Neuronal stem cell (in vitro differentiated cells): ENCODE results near the gene TMEM182.
A peak's percentile ranks its signal among the peaks of the same experiment; 100 is the strongest.

Experiments used
- DNase-seq: peaks from one replicate; pipeline ENCODE4 v3.0.0-alpha.2; 2013; ENCODE audit warnings: low spot score
- H2AFZ ChIP-seq: one replicate; pipeline ENCODE4 v1.6.1; 2013; ENCODE audit warnings: mild to moderate bottlenecking, low read length, inconsistent platforms
- H2AK5ac ChIP-seq: 2 replicates; pipeline ENCODE4 v1.6.1; 2013; ENCODE audit warnings: low read depth, mild to moderate bottlenecking, inconsistent platforms, low read length, moderate library complexity, mixed read lengths
- H2BK120ac ChIP-seq: 2 replicates; pipeline ENCODE4 v1.6.1; 2013; ENCODE audit warnings: low read depth, mild to moderate bottlenecking, inconsistent platforms, low read length, moderate library complexity, mixed read lengths
- H2BK12ac ChIP-seq: one replicate; pipeline ENCODE4 v1.6.1; 2013; ENCODE audit warnings: low read length, inconsistent platforms
- H2BK15ac ChIP-seq: 2 replicates; pipeline ENCODE4 v1.6.1; 2013; ENCODE audit warnings: mild to moderate bottlenecking, low read length, inconsistent platforms, mixed read lengths
- H2BK5ac ChIP-seq: one replicate; pipeline ENCODE4 v1.6.1; 2013; ENCODE audit warnings: inconsistent platforms, mild to moderate bottlenecking, low read length, moderate library complexity
- H3K14ac ChIP-seq: one replicate; pipeline ENCODE4 v1.6.1; 2013; ENCODE audit warnings: low read length, inconsistent platforms
- H3K18ac ChIP-seq: 2 replicates; pipeline ENCODE4 v1.6.1; 2013; ENCODE audit warnings: low read length, inconsistent platforms
- H3K23ac ChIP-seq: 2 replicates; pipeline ENCODE4 v1.6.1; 2013; ENCODE audit warnings: low read depth, mild to moderate bottlenecking, mixed read lengths, low read length, inconsistent platforms; ENCODE audit not compliant: poor library complexity
- H3K27ac ChIP-seq: replicated peaks from 3 replicates; pipeline ENCODE4 v1.5.1; 2013; ENCODE audit warnings: low read length, inconsistent platforms
- H3K27me3 ChIP-seq, 3 experiments: 2 replicates each; pipeline ENCODE4 v1.6.1; 2013; ENCODE audit warnings: low read length in 3 of 3, mild to moderate bottlenecking in 2 of 3, inconsistent platforms in 1 of 3, low read depth in 1 of 3, mixed read lengths in 1 of 3, moderate library complexity in 1 of 3; ENCODE audit not compliant: control insufficient read depth in 3 of 3, insufficient read depth in 3 of 3
- H3K36me3 ChIP-seq, 2 donors: replicated peaks in 1 of 2; 2 replicates each; pipeline ENCODE4 v1.6.1; 2013; ENCODE audit warnings: low read length in 2 of 2; ENCODE audit not compliant: control insufficient read depth in 2 of 2, insufficient read depth in 2 of 2
- H3K4ac ChIP-seq: 2 replicates; pipeline ENCODE4 v1.6.1; 2013; ENCODE audit warnings: inconsistent platforms, mild to moderate bottlenecking, low read length, moderate library complexity
- H3K4me1 ChIP-seq, 2 donors: 1 replicate in 1 of 2; 2 replicates in 1 of 2; pipeline ENCODE4 v1.6.1; 2013; ENCODE audit warnings: low read length in 2 of 2, low read depth in 1 of 2; ENCODE audit not compliant: control insufficient read depth in 2 of 2, insufficient read depth in 1 of 2
- H3K4me2 ChIP-seq: one replicate; pipeline ENCODE4 v1.6.1; 2013; ENCODE audit warnings: mild to moderate bottlenecking, low read length, inconsistent platforms; ENCODE audit not compliant: insufficient read depth, poor library complexity, severe bottlenecking
- H3K4me3 ChIP-seq, 2 donors: 2 replicates each; pipeline ENCODE4 v1.5.1; 2013; ENCODE audit warnings: low read length in 2 of 2, mild to moderate bottlenecking in 2 of 2, inconsistent platforms in 1 of 2, moderate library complexity in 1 of 2
- H3K79me1 ChIP-seq: one replicate; pipeline ENCODE4 v1.6.1; 2013; ENCODE audit warnings: low read depth, mild to moderate bottlenecking, inconsistent platforms, low read length, moderate library complexity
- H3K9ac ChIP-seq: one replicate; pipeline ENCODE4 v1.6.1; 2013; ENCODE audit warnings: mild to moderate bottlenecking, low read depth, low read length, inconsistent platforms; ENCODE audit not compliant: poor library complexity
- H3K9me3 ChIP-seq, 2 donors: replicated peaks in 1 of 2; 2 replicates each; pipeline versions ENCODE3 to v1.6.1; 2013; ENCODE audit warnings: low read length in 2 of 2, mild to moderate bottlenecking in 2 of 2, inconsistent platforms in 1 of 2, low read depth in 1 of 2, mixed read lengths in 1 of 2, moderate library complexity in 1 of 2; ENCODE audit not compliant: control insufficient read depth in 2 of 2, insufficient read depth in 1 of 2
- H4K8ac ChIP-seq: one replicate; pipeline ENCODE4 v1.6.1; 2013; ENCODE audit warnings: low read depth, mild to moderate bottlenecking, inconsistent platforms, low read length, moderate library complexity
- H4K91ac ChIP-seq: one replicate; pipeline ENCODE4 v1.6.1; 2013; ENCODE audit warnings: low read length, low read depth, mild to moderate bottlenecking, inconsistent platforms; ENCODE audit not compliant: poor library complexity
- WGBS, 2 donors: extraction: QIAGEN DNeasy Blood & Tissue Kit; methylation state at CpG; one replicate each; pipeline ENCODE4 v1.1.7; 2013; ENCODE audit warnings: missing lambda C conversion rate in 2 of 2, mixed read lengths in 1 of 2; ENCODE audit not compliant: insufficient read length in 2 of 2, insufficient replicate concordance in 1 of 2; ENCODE audit errors: extremely low coverage in 2 of 2; 5-methylcytosine and 5-hydroxymethylcytosine counted together

The TMEM182 gene

GRCh38 chr2:102749938-102750337, 11.9 kb upstream of the TMEM182 start:
- no peak overlapping the region for H3K4me2 ChIP-seq
- DNase-seq, result no peak
- H2BK12ac ChIP-seq, result no peak overlapping the region
- no peak overlapping the region for H2AFZ ChIP-seq
- H3K36me3 ChIP-seq, result no peaks in the 10 kb centered on the region
- no peak overlapping the region for H2BK5ac ChIP-seq
- no peak overlapping the region for H2BK120ac ChIP-seq
- H3K4ac ChIP-seq, result no peak overlapping the region
- H3K23ac ChIP-seq, result no peak overlapping the region
- no peak overlapping the region for H2BK15ac ChIP-seq
- H4K91ac ChIP-seq, result no peak overlapping the region
- no peak overlapping the region for H4K8ac ChIP-seq
- no peak overlapping the region for H2AK5ac ChIP-seq
- no peak overlapping the region for H3K14ac ChIP-seq
- H3K79me1 ChIP-seq, result no peaks in the 10 kb centered on the region
- H3K9ac ChIP-seq, result no peak overlapping the region
- WGBS, 2 donors, result no CpG with 5 or more reads among the region's 3 CpGs
- no peaks in the 10 kb centered on the region for H3K9me3 ChIP-seq
- H3K27me3 ChIP-seq, result no peaks in the 10 kb centered on the region
- H3K27ac ChIP-seq, result no peak overlapping the region
- H3K4me1 ChIP-seq, result no peaks in the 10 kb centered on the region
- H3K18ac ChIP-seq, result no peak overlapping the region
- H3K4me3 ChIP-seq, result no peak overlapping the region

- H3K14ac ChIP-seq, result no peak overlapping the region
- no peak overlapping the region for H3K18ac ChIP-seq
- H3K9ac ChIP-seq, result no peak overlapping the region
- no peak overlapping the region for H3K4ac ChIP-seq
- H3K4me2 ChIP-seq, result no peak overlapping the region
- H3K4me1 ChIP-seq, result no peaks in the 10 kb centered on the region
- H3K27ac ChIP-seq, result no peak overlapping the region
- DNase-seq, result peak; percentile 32
- H2BK15ac ChIP-seq, result no peak overlapping the region
- H3K23ac ChIP-seq, result no peak overlapping the region
- no peaks in the 10 kb centered on the region for H3K27me3 ChIP-seq
- no peaks in the 10 kb centered on the region for H3K9me3 ChIP-seq
- H4K91ac ChIP-seq, result no peak overlapping the region
- H3K36me3 ChIP-seq, result no peaks in the 10 kb centered on the region
- no peak overlapping the region for H3K4me3 ChIP-seq
- H2AK5ac ChIP-seq, result no peak overlapping the region
- no peak overlapping the region for H2BK5ac ChIP-seq
- no peak overlapping the region for H2AFZ ChIP-seq
- H4K8ac ChIP-seq, result no peak overlapping the region
- no peak overlapping the region for H2BK12ac ChIP-seq
- H3K79me1 ChIP-seq, result no peaks in the 10 kb centered on the region
- H2BK120ac ChIP-seq, result no peak overlapping the region
- WGBS, 2 donors, result no CpG with 5 or more reads among the region's 7 CpGs
Observed at GRCh38 chr2:102753563-102754159, 8.2 kb upstream of the TMEM182 start.

- Histone ChIP-seq H3K18ac (no peak overlapping the region), H3K4me2 (no peak overlapping the region), H3K4me3 (no peak overlapping the region), H3K14ac (no peak overlapping the region), H3K36me3 (no peaks in the 10 kb centered on the region), H3K9me3 (no peaks in the 10 kb centered on the region), H2AFZ (no peak overlapping the region), H3K9ac (no peak overlapping the region), H2BK12ac (no peak overlapping the region), H3K4ac (no peak overlapping the region), H3K23ac (no peak overlapping the region), H3K4me1 (no peaks in the 10 kb centered on the region), H2BK15ac (no peak overlapping the region), H2BK5ac (no peak overlapping the region), H4K8ac (no peak overlapping the region), H4K91ac (no peak overlapping the region), H3K27me3 (no peaks in the 10 kb centered on the region), H2AK5ac (no peak overlapping the region), H3K27ac (no peak overlapping the region), H2BK120ac (no peak overlapping the region), H3K79me1 (no peaks in the 10 kb centered on the region)
- no CpG with 5 or more reads among the region's 3 CpGs for WGBS, 2 donors
- no peak for DNase-seq
Observed at GRCh38 chr2:102754456-102755145, 7.2 kb upstream of the TMEM182 start.

- Histone ChIP-seq H2AFZ (no peak overlapping the region), H3K4me1 (no peaks in the 10 kb centered on the region), H4K91ac (no peak overlapping the region), H3K4me3 (no peak overlapping the region), H3K36me3 (no peaks in the 10 kb centered on the region), H4K8ac (no peak overlapping the region), H2BK12ac (no peak overlapping the region), H2AK5ac (no peak overlapping the region), H2BK15ac (no peak overlapping the region), H3K23ac (no peak overlapping the region), H3K9ac (peak overlapping the region; percentile 24), H3K18ac (no peak overlapping the region), H3K9me3 (no peaks in the 10 kb centered on the region), H3K4ac (no peak overlapping the region), H2BK5ac (no peak overlapping the region), H3K27me3 (no peaks in the 10 kb centered on the region), H3K14ac (no peak overlapping the region), H3K79me1 (no peaks in the 10 kb centered on the region), H3K4me2 (no peak overlapping the region), H3K27ac (no peak overlapping the region), H2BK120ac (no peak overlapping the region)
- WGBS, 2 donors, result no CpG with 5 or more reads among the region's 4 CpGs
- no peak for DNase-seq
Observed at GRCh38 chr2:102755284-102755683, 6.5 kb upstream of the TMEM182 start.
